ENCODE measurements around the gene BRINP3.
"Not testable (repeated sequence)": the region's sequence is repeated elsewhere in the genome, so short reads cannot be mapped to it uniquely, and the experiment has no call there.

The BRINP3 gene

GRCh38 chr1:190477762-190478148 lies at the start of gene BRINP3:
Gene BRINP3 (minus strand): TSS chr1:190477864.
- no peak for TF ChIP-seq ZNF274 (IDR thresholded peaks at IDR 0.05; ENCODE audit: low read depth, low read length)
- no peak within 1 kb of the TSS for H3K4me3 ChIP-seq (ENCODE audit: low read length)

GRCh38 chr1:190511554-190511953 lies 33.9 kb upstream of the BRINP3 start:
- TF ChIP-seq ZNF274 (IDR thresholded peaks at IDR 0.05; ENCODE audit: low read depth, low read length) = no peak
- no peak overlapping the region for H3K4me3 ChIP-seq (ENCODE audit: low read length)

GRCh38 chr1:190507357-190507756 lies 29.7 kb upstream of the BRINP3 start:
- no peak overlapping the region for H3K4me3 ChIP-seq (ENCODE audit: low read length)
- no peak for TF ChIP-seq ZNF274 (IDR thresholded peaks at IDR 0.05; ENCODE audit: low read depth, low read length)

- not testable (repeated sequence) for H3K4me3 ChIP-seq (ENCODE audit: low read length)
Measured at GRCh38 chr1:190504539-190504938, 26.9 kb upstream of the BRINP3 start.

DNA sequence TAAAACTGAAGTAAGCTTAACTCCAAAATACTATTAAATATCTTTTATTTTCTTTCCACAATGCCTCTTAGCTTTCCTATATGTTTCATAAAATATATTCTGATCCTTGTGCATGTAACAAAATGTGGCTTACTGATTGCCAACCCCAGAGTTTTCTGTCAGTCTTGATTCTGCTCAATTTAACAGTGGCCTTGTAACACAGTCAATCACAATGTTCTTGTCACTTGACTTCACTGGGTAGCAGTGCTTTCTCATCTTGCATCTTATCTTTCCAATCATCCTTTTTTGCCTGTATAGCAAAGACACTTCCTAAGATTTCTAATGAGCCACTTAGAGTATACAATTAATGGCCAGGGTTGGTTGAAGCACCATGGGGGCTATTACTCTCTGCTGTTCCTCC lies 19.9 kb upstream of the BRINP3 start:
- no peak for TF ChIP-seq ZNF274 (IDR thresholded peaks at IDR 0.05; ENCODE audit: low read depth, low read length)
- H3K4me3 ChIP-seq (ENCODE audit: low read length) = no peak overlapping the region

DNA sequence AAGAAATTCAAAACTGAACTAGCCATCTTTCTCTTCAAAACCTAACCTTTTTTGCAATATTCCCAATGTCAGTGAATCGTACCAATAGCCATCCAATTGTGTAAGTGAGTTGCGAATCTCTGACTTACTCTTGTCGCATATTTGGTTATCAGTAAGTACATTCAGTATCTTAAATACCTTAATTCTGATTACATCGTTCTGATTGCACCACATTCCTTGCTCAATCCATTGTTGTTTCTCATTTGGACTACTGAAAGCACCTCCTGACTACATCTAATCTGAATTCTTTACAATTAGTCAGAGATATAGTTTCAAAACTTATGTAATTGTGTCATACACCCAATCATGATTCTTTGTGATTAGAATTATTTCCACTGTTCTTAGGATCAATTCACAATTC lies 16.8 kb upstream of the BRINP3 start:
- no peak for TF ChIP-seq ZNF274 (IDR thresholded peaks at IDR 0.05; ENCODE audit: low read depth, low read length)

GRCh38 chr1:190491404-190491803 lies 13.7 kb upstream of the BRINP3 start:
- no peak overlapping the region for H3K4me3 ChIP-seq (ENCODE audit: low read length)
- no peak for TF ChIP-seq ZNF274 (IDR thresholded peaks at IDR 0.05; ENCODE audit: low read depth, low read length)

More for the DNA sequence above, 16.8 kb upstream of the BRINP3 start:
- no peak overlapping the region for H3K4me3 ChIP-seq (ENCODE audit: low read length)

DNA sequence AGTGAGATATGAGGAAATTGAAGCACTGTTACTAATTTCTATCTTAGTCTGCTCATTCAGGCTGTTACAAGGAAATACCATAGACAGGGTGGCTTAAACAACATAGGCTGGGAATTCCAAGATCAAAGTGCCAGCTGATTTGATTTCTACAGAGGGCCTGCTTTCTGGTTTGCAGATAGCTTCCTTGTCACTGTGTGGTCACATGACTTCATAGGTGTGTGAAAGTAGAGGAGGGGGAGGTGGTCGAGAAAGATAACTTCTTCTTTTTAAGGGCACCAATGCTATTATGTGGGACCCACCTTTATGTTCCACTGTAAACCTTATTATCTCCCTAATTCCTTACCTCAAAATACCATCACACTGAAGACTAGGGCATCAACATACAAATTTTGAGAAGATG lies 6.4 kb upstream of the BRINP3 start:
- no peak overlapping the region for H3K4me3 ChIP-seq (ENCODE audit: low read length)
- TF ChIP-seq ZNF274 (IDR thresholded peaks at IDR 0.05; ENCODE audit: low read depth, low read length) = no peak

GRCh38 chr1:190480231-190480630 lies 2.6 kb upstream of the BRINP3 start:
- H3K4me3 ChIP-seq (ENCODE audit: low read length) = no peak overlapping the region
- no peak for TF ChIP-seq ZNF274 (IDR thresholded peaks at IDR 0.05; ENCODE audit: low read depth, low read length)

DNA sequence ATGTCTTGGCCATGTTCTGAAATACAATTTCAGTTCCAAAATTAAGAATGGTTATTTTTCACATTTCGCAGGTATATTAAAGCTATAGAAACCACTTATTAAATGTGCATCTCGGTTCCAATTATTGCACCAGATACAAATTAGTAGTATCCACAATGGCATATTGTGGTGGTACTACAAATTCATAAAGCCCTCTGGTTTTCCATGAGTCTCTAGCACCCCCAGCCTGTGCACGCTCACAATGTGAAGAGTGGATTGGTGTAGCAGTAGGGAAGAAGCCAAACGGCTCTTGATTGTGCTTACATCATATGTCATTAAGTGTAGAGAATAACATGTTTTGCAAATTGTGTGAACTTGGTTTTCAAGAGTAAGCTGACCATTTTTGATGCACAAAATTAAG lies 1.9 kb upstream of the BRINP3 start:
- no peak overlapping the region for H3K4me3 ChIP-seq (ENCODE audit: low read length)
- TF ChIP-seq ZNF274 (IDR thresholded peaks at IDR 0.05; ENCODE audit: low read depth, low read length) = no peak

DNA sequence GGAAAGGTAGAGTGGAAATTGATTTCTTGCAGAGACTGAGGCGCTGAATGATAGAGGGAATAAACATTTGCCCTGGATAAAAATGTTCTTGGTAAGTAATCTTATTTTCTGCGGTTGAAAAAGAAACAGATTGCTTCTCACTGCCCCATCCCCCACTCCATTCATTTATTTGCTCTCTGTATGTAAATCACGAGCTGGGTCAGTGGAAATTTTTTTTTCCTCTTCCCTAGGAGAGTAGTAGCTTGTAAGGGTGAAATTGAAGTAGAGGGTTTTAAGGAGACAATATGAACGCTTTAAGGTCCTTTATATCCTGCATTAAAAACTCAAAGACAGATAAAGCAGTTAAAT lies 1.4 kb upstream of the BRINP3 start:
- no peak for TF ChIP-seq ZNF274 (IDR thresholded peaks at IDR 0.05; ENCODE audit: low read depth, low read length)
- no peak overlapping the region for H3K4me3 ChIP-seq (ENCODE audit: low read length)

- TF ChIP-seq ZNF274 (IDR thresholded peaks at IDR 0.05; ENCODE audit: low read depth, low read length) = no peak
- H3K4me3 ChIP-seq (ENCODE audit: low read length) = no peak overlapping the region
Measured at GRCh38 chr1:190478149-190479049, 735 bp upstream of the BRINP3 start.

- no peak overlapping the region for H3K4me3 ChIP-seq (ENCODE audit: low read length)
- TF ChIP-seq ZNF274 (IDR thresholded peaks at IDR 0.05; ENCODE audit: low read depth, low read length) = no peak
Measured at GRCh38 chr1:190476806-190477205, 858 bp downstream of the BRINP3 start.

DNA sequence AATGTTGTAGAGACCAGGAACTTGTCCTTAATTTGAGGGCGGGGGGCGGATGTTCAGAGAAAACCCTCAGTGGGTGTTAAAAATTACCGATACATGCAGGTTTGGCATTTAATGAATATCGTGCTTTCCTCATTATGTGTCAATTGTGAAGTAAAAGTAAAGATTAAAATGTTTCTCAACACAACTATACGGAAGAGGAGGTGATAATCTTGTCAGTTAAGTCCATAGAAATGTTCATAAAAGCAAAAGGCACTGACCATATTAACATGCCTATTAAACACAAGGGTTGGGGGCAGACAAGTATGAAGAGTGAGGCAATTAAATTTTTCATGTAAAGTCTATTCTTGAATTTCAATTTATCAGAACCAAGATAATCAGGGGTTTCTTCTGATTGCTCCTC lies 1.3 kb downstream of the BRINP3 start:
- H3K4me3 ChIP-seq (ENCODE audit: low read length) = no peak overlapping the region
- no peak for TF ChIP-seq ZNF274 (IDR thresholded peaks at IDR 0.05; ENCODE audit: low read depth, low read length)

GRCh38 chr1:190475421-190476141 lies 2.1 kb downstream of the BRINP3 start:
- TF ChIP-seq ZNF274 (IDR thresholded peaks at IDR 0.05; ENCODE audit: low read depth, low read length) = no peak

More at GRCh38 chr1:190475421-190476141, 2.1 kb downstream of the BRINP3 start:
- no peak overlapping the region for H3K4me3 ChIP-seq (ENCODE audit: low read length)

All from GM08714 (cell line).